H54 (cell line): ENCODE measurements around the gene UNC13A.

Experiments used
- DNase-seq: peaks from one replicate; pipeline ENCODE4 v3.0.0; 2011; ENCODE audit warnings: low spot score, mixed read lengths; ENCODE audit not compliant: insufficient read length
- FAIRE-seq: peaks from 3 replicates; lab custom pipeline; 2011; peaks lifted over from hg19 to GRCh38; lab: Jason Lieb, UNC
- POLR2A ChIP-seq: IDR thresholded peaks from 2 replicates; pipeline ENCODE4 v1.6.1; 2011; ENCODE audit warnings: low read depth, mild to moderate bottlenecking, low read length

Gene UNC13A

DNA sequence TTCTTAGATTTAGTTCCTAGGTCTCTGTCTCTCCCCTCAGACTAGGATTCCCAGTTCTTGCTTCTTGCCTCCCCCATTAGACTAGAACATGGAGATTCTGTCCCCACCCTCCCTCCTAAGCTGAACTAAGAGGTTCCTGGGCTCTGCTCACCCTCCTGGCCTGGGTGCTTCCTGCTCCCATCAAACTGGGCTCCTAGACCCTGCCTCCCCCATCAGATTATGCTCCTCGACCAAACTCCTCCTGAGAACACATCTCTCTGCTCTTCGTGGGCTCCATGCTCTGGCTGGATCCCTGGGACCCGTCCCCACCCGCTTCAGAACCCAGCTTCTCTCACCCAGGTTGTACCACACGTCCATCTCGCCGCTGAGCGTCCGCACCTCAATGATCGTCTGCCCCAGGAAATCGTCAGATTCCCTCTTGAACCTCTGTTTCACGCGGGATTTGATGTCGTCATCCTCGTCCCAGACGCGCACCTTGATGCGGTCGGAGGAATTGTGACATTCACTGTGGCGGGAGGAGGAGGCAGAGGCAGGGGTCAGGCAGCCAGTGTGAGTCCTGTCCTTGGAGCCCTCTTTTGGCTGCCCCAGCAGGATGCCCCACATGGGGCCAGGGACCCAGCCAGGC lies 42.7 kb downstream of the UNC13A start:
- no peak for DNase-seq
- no peak for TF ChIP-seq POLR2A
- FAIRE-seq: no peak

DNA sequence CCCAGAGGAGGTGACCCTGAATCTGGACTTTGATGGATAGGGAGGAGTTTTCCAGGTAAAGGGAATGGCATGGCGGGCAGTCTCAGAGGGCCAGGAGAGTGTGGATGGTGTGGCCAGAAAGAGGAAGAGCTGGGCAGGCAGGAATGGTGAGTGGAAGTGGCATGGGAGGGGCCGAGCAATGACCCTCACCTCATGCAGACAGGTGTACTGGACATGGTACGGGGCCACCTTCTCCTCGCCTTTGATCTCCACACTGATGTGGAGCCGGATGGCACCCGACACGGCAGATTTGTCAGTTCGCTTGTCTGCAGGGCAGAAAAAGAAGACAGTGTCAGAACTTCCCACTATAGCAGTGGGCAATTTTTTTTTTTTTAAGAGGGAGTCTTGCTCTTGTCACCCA lies 45.5 kb downstream of the UNC13A start:
- DNase-seq (no peak), FAIRE-seq (no peak)
- TF ChIP-seq POLR2A: no peak

DNA sequence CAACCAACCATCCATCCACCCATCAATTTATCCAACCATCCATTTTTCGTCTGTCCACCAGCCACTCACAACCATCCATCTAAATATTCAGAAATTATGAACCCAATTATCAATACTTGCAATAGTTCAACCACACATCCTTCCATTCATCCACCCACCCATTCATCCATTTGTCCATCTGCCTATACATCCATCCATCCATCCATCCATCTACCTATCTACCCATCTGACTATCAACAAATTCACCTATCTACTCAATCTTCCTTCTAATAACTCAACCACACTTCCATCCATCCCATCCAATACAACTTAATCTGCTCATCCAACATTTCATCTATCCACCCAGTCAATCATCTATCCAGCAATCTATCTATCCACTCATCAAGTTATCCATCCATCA lies 46.3 kb downstream of the UNC13A start:
- no peak for FAIRE-seq
- no peak for TF ChIP-seq POLR2A
- no peak for DNase-seq

DNA sequence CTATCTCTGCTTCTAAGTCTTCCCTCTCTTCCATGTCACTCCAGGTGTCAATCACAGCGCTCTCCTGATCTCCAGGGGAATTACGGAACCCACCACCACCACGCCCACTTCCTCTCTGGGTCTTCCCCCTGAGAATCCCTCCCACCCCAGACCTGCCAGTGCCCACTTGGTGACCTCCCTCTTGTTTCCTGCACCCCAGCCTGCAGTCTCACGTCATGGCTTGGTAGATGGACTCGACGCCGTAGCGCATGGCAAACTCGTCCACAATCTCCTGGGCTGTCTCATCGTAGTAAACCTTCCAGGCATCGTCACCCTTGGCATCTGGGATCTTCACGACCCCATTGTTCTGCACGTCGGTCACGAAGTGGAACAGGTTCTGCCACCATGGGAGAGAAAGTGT lies 47.0 kb downstream of the UNC13A start:
- no peak for TF ChIP-seq POLR2A
- DNase-seq: no peak
- no peak for FAIRE-seq

DNA sequence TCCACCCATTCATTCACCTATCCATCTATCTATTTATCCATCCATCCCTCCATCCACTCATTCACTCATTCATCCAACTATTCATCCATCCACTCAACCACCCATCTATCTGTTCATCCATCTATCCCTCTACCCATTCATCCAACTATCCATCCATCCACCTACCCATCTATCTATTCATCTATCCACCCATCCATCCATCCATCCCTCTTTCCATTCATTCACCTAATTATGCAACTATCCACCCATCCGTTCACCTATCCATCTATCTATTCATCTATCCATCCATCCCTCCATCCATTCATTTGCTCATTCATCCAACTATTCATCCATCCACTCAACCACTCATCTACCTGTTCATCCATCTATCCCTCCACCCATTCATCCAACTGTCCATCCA lies 54.5 kb downstream of the UNC13A start:
- no peak for FAIRE-seq
- no peak for TF ChIP-seq POLR2A
- no peak for DNase-seq

DNA sequence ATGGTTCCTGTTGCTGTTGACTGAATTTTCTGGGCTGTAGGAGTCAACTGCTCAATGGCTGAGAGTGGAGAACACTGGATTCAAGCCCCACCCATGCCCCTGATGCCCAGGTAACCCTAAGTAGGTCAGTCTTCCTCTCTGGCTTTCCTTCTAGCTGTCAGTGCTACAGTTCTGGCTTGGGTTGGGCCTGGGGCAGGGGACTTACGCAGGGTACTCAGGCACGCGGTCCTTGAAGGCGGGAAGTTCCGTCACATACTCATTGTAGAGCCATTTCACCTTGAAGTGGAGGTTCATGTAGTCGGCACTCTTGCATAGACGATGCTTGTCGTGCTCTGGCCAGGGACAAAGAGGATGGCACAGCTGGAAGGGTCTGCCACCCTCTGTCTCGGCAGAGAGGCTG lies 55.6 kb downstream of the UNC13A start:
- DNase-seq: no peak
- TF ChIP-seq POLR2A: no peak
- no peak for FAIRE-seq

DNA sequence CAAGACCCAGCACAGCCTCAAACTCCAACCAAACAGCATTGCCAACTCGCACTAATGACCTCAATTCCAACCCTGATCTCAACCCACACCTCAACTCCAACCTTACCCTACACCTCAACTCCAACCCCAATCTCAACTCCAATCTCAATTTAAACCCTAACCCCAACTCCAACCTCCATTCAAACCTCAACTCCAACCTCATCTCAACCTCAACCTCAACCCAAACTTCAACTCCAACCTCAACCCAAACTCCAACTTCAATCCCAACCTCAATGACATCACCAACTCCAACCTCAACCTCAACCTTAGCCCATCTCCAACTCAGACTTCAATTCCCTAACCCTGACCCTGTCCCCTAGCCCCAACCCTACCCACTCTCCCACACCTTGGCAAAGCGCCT lies 58.4 kb downstream of the UNC13A start:
- no peak for DNase-seq
- TF ChIP-seq POLR2A: no peak
- no peak for FAIRE-seq

DNA sequence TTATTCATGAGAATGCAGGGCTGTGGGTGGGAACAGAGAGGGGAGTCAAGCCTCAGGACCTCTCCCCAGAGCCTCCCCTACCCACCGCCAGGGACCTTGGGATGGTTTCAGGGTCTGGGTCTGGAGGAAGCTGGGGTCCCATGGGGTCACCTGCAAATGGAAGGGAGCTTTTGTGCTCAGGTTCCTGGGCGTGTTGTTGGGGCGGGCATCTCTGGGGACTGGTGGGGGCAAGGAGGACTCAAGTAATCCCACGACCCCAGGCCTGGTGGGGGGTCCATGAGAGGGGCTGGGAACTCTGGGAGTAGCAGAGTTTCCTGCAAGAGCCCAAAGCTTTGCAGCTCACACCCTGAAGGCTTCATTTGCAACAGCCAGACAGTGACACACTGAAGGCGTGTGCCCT lies 60.2 kb downstream of the UNC13A start:
- DNase-seq (no peak), FAIRE-seq (no peak)
- no peak for TF ChIP-seq POLR2A

DNA sequence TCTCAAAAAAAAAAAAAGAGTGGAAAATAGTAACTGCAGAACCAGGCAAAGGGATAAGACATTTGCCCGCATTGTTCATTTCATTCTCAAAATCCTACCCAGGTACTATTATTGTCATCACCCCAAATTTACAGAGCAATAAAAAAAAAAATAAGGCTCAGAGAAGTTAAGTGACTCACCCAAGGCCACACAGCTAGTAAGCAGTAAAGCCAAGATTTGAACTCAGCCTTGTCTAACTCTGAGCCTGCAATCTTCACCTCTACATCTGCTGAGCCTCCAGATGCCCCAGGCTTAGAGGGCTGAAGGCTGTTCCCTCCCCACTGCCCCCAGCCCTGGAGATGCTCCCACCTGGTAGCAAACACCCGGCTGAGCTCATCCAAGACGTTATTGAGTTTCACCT lies 61.0 kb downstream of the UNC13A start:
- DNase-seq (no peak), FAIRE-seq (no peak)
- no peak for TF ChIP-seq POLR2A

DNA sequence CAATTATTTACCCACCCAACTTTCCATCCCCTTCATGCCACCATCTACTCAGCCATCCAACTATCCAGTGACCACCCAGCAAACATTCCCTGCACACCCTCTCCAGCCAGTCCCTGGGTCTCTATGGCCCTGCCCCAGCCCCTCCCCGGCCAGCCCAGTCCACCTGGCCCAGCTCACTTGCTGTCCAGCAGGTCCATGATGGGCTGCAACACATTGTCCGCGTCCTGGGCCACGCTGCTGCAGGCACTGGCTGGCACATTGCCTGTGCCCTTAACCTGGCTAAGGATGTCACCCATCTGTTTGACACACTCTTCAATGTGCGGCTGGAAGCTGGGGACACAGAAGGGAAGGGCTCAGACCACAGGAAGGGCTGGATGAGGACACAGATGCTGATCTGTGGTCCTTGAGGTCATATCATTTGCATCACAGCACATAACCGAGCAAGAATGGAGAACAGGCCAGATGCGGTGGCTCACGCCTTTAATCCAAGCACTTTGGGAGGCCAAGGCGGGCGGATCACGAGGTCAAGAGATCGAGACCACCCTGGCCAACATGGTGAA lies 61.6 kb downstream of the UNC13A start:
- no peak for DNase-seq
- FAIRE-seq: no peak
- no peak for TF ChIP-seq POLR2A

DNA sequence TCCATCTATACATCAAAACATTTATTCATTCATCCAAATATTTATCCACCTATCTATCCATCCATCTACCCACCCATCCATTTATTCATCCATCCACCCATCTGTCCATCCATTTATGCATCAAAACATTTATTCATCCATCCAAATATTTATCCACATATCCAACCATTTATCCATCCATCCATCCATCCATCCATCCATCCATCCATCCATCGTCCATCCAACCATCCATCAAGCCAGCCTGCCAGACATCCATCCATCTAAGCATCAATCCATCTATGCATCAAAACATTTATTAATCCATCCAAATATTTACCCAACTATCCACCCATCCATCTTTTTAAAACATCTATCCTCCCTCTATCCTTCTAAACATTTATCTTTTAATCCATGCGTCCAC lies 62.2 kb downstream of the UNC13A start:
- FAIRE-seq (no peak), DNase-seq (no peak)
- TF ChIP-seq POLR2A: no peak

DNA sequence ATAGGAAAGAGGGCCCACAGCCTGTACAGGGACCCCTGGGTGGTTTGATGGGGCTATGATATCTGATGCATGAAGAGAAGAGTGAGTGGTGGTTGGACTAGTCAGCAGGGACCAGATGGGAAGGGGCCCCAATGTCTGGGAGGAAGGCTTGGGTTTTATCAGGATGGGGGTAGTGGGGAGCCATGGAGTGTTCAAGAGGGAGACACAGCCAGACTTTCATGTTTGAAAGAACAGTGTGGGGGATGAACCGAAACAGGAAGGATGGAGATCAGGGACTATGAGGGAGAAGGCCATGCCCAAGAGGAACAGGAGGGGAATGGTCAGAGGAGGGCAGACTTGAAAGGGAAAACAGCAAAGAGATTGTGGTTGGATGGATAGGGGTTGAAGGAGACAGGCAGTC lies 63.1 kb downstream of the UNC13A start:
- FAIRE-seq (no peak), DNase-seq (no peak)
- TF ChIP-seq POLR2A: no peak

DNA sequence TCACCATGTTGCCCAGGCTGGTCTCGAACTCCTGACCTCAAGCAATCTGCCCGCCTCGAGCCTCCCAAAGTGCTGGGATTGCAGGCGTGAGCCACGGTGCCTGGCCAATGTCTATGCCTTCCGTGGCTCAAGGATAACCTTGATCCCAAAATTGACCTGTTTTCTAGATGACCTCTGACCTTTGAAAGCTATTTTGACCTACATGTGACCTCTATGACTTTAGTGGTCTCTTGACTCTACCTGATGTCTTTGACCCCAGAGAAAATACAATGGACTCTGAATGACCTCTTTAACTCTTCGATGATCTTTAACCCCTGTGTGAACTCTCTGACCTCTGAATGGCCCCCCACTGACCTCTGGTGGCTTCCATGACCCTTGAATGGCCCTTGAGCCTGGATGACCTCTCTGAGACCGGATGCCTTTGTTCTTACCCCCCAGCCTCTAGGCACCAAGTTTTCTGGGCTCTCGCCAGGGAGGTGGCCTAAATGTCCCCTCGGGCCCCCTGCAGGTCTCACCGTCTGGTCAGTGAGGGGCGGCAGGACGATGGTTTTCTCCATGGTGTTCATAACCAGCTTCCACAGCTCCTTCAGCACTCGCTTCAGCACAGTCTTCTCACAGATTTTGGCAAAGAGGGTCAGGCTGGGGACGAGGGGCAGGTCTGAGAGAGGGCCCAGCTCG lies 63.7 kb downstream of the UNC13A start:
- FAIRE-seq: no peak
- DNase-seq: no peak
- TF ChIP-seq POLR2A: no peak

DNA sequence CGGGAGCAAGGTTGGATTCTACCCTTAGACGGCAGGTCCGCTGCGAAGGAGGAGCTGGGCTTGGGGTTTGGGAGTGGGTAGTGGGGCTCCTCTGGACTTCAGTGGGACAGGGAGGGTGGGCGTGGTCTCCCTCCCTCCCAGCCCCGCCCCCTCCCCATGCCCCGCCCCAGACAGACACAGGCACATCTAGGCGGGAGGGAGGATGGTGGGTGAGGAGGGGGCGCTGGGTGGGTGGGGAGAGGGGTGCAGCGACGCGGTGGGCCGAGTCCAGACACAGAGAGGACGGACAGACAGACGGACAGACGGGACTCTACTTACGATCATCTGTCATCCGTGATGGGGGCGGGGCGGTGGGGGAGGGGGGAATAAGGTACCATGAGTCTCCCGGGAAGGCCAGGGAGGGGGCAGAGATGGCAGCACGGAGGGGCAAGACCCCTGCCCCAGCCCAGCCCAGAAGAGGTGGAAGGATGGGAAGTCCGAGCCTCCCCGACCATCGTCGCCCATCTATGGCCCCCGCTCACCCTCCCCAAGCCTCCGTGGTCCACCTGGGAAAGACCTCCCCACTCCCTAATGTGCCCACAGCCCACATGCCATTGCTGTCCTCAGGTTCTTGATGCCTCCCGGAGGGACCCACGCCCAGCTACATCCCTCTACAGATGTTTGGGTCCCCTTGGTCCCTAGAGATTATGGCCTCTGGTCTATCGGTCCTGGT lies 64.8 kb downstream of the UNC13A start:
- no peak for TF ChIP-seq POLR2A
- no peak for DNase-seq

More for the DNA sequence above, 64.8 kb downstream of the UNC13A start:
- FAIRE-seq: no peak
